ENCODE results near the gene ABLIM2. TPM values are rescaled to one million over a fixed set of nuclear protein-coding genes. Genes with fewer than 3 reads are reported as not detected.

ABLIM2 gene
- total RNA-seq, 2 experiments from 2014 or later, result 0.76 TPM; not detected in 1

DNA sequence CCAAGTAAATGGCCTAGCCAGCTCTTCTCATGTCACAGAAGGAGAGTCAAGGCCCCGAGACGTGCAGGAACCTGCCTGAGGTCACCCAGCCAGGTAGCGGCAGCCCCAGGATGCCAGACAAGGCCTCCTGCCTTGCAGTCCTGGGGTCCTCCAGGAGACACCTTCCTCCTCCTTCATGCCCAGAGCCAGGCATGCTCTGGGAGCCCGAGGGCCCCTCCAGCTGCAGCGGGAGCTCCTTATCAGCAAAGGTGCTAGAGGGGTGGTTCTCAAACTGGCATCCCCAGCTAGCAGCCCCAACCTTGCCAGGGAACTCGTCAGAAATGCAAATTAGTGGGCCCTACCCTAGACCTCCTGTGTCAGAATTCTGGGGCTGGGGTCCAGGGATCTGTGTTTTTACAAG, 162.7 kb downstream of the ABLIM2 start:
- Histone ChIP-seq H3K4me2 (ENCODE audit: low read length) (no peak overlapping the region), H3K36me3 (ENCODE audit: insufficient read depth, low read length) (no peaks in the 10 kb centered on the region), H3K27ac (ENCODE audit: low read depth, low read length, poor library complexity, severe bottlenecking) (no peak overlapping the region), H3K79me2 (ENCODE audit: insufficient read depth, low read depth, low read length) (no peaks in the 10 kb centered on the region), H4K20me1 (ENCODE audit: insufficient read depth, low read length) (no peaks in the 10 kb centered on the region), H3K4me3 (ENCODE audit: low read depth, low read length, poor library complexity, severe bottlenecking) (no peak overlapping the region), H2AFZ (ENCODE audit: low read length) (no peak overlapping the region), H3K4me1 (ENCODE audit: insufficient read depth, low read length, poor library complexity, severe bottlenecking) (no peaks in the 10 kb centered on the region), H3K9me3 (ENCODE audit: low read length) (no peaks in the 10 kb centered on the region), H3K9me2 (ENCODE audit: insufficient read depth, low read length) (no peaks in the 10 kb centered on the region)
- CTCF ChIA-PET (ENCODE audit: unreplicated experiment), result no interaction called here
- no peak for DNase-seq (ENCODE audit: low spot score)
- intact Hi-C loops (cut with micrococcal nuclease; ENCODE audit: unreplicated experiment), result no loop called here
- BruUV-seq (replicated peaks), result no TSS peak
- TF ChIP-seq EZH2phosphoT487 (IDR thresholded peaks at IDR 0.05; ENCODE audit: borderline replicate concordance, low read depth, low read length) (no peak), CTCF (conservative IDR thresholded peaks at IDR 0.05; ENCODE audit: low read length) (no peak)
- POLR2A ChIA-PET, result no interaction called here

- Histone ChIP-seq H3K9me3 (ENCODE audit: low read length) (no peaks in the 10 kb centered on the region), H4K20me1 (ENCODE audit: insufficient read depth, low read length) (no peaks in the 10 kb centered on the region), H3K9me2 (ENCODE audit: insufficient read depth, low read length) (no peaks in the 10 kb centered on the region), H3K4me3 (ENCODE audit: low read depth, low read length, poor library complexity, severe bottlenecking) (no peak overlapping the region), H3K36me3 (ENCODE audit: insufficient read depth, low read length) (no peaks in the 10 kb centered on the region), H3K4me1 (ENCODE audit: insufficient read depth, low read length, poor library complexity, severe bottlenecking) (no peaks in the 10 kb centered on the region), H3K27ac (ENCODE audit: low read depth, low read length, poor library complexity, severe bottlenecking) (no peak overlapping the region), H3K4me2 (ENCODE audit: low read length) (no peak overlapping the region), H2AFZ (ENCODE audit: low read length) (no peak overlapping the region), H3K79me2 (ENCODE audit: insufficient read depth, low read depth, low read length) (no peaks in the 10 kb centered on the region)
- BruUV-seq (replicated peaks), result no TSS peak
- POLR2A ChIA-PET, result no interaction called here
- CTCF ChIA-PET (ENCODE audit: unreplicated experiment), result no interaction called here
- intact Hi-C loops (cut with micrococcal nuclease; ENCODE audit: unreplicated experiment), result no loop called here
- DNase-seq (ENCODE audit: low spot score), result no peak
- no peak for TF ChIP-seq CTCF (conservative IDR thresholded peaks at IDR 0.05; ENCODE audit: low read length)
- TF ChIP-seq EZH2phosphoT487 (IDR thresholded peaks at IDR 0.05; ENCODE audit: borderline replicate concordance, low read depth, low read length), result no peak
Observed at GRCh38 chr4:7995135-7995534, 163.5 kb downstream of the ABLIM2 start.

- intact Hi-C loops (cut with micrococcal nuclease; ENCODE audit: unreplicated experiment), result no loop called here
- no peak for DNase-seq (ENCODE audit: low spot score)
- no peaks in the 10 kb centered on the region for H3K36me3 ChIP-seq (ENCODE audit: insufficient read depth, low read length)
- no peak overlapping the region for H3K4me2 ChIP-seq (ENCODE audit: low read length)
- CTCF ChIA-PET (ENCODE audit: unreplicated experiment), result no interaction called here
- H3K4me3 ChIP-seq (ENCODE audit: low read depth, low read length, poor library complexity, severe bottlenecking), result no peak overlapping the region
- no peak overlapping the region for H3K27ac ChIP-seq (ENCODE audit: low read depth, low read length, poor library complexity, severe bottlenecking)
- H4K20me1 ChIP-seq (ENCODE audit: insufficient read depth, low read length), result no peaks in the 10 kb centered on the region
- H3K4me1 ChIP-seq (ENCODE audit: insufficient read depth, low read length, poor library complexity, severe bottlenecking), result no peaks in the 10 kb centered on the region
- POLR2A ChIA-PET, result no interaction called here
- no peaks in the 10 kb centered on the region for H3K79me2 ChIP-seq (ENCODE audit: insufficient read depth, low read depth, low read length)
- no peaks in the 10 kb centered on the region for H3K9me3 ChIP-seq (ENCODE audit: low read length)
- no TSS peak for BruUV-seq (replicated peaks)
- H3K9me2 ChIP-seq (ENCODE audit: insufficient read depth, low read length), result no peaks in the 10 kb centered on the region
- H2AFZ ChIP-seq (ENCODE audit: low read length), result no peak overlapping the region
- TF ChIP-seq EZH2phosphoT487 (IDR thresholded peaks at IDR 0.05; ENCODE audit: borderline replicate concordance, low read depth, low read length) (no peak), CTCF (conservative IDR thresholded peaks at IDR 0.05; ENCODE audit: low read length) (no peak)
Observed at GRCh38 chr4:7993671-7994070, 164.9 kb downstream of the ABLIM2 start.
